Right lobe of liver (tissue), 4 donors: ENCODE data around the gene DDX6.
"Not testable (repeated sequence)": the region's sequence is repeated elsewhere in the genome, so short reads cannot be mapped to it uniquely, and the experiment has no call there.

Source experiments
- CTCF ChIP-seq, 4 donors: fragments of 200-600 bp in 3 of 4; fragments of 450-650 bp in 1 of 4; IDR thresholded peaks; one replicate each; pipeline versions ENCODE4 v1.5.1 to v1.8.0; 2016 to 2022; ENCODE audit warnings: antibody characterized with exemption in 4 of 4, mild to moderate bottlenecking in 2 of 4
- POLR2A ChIP-seq: fragments of 450-650 bp; IDR thresholded peaks from one replicate; pipeline ENCODE4 v1.6.1; 2017; ENCODE audit warnings: antibody characterized with exemption, mild to moderate bottlenecking
- donor health status: DM: no; HTN: no; CAD: no.
- donor health status: DM: no; HTN: no; CAD: no.
- donor health status: DM: no; HTN: yes; CAD: no.

GRCh38 chr11:118717221-118717620 is 73.7 kb downstream of the DDX6 start:
- not testable (repeated sequence) for TF ChIP-seq POLR2A; CTCF (IDR thresholded peaks at IDR 0.05)
